Measurements from ENCODE around the gene GOLGA6L2.
"Not testable (repeated sequence)": the region's sequence is repeated elsewhere in the genome, so short reads cannot be mapped to it uniquely, and the experiment has no call there.

Gene GOLGA6L2

GRCh38 chr15:23422946-23423708 lies 23.9 kb downstream of the GOLGA6L2 start:
- no peak for DNase-seq

GRCh38 chr15:23422099-23422945 lies 24.7 kb downstream of the GOLGA6L2 start:
- no peak for DNase-seq

- no peak for DNase-seq
Measured at GRCh38 chr15:23420806-23421575, 26.1 kb downstream of the GOLGA6L2 start.

GRCh38 chr15:23416349-23417276 lies 30.4 kb downstream of the GOLGA6L2 start:
- no peak for DNase-seq

GRCh38 chr15:23415866-23416265 lies 31.2 kb downstream of the GOLGA6L2 start:
- DNase-seq: not testable (repeated sequence)

GRCh38 chr15:23415321-23415865 lies 31.6 kb downstream of the GOLGA6L2 start:
- no peak for DNase-seq

- DNase-seq: not testable (repeated sequence)
Measured at GRCh38 chr15:23412881-23413600, 34.0 kb downstream of the GOLGA6L2 start.

- DNase-seq: no peak
Measured at GRCh38 chr15:23411841-23412240, 35.2 kb downstream of the GOLGA6L2 start.

GRCh38 chr15:23403550-23403949 lies 43.5 kb downstream of the GOLGA6L2 start:
- DNase-seq: no peak

GRCh38 chr15:23402544-23402943 lies 44.5 kb downstream of the GOLGA6L2 start:
- no peak for DNase-seq

GRCh38 chr15:23402140-23402539 lies 44.9 kb downstream of the GOLGA6L2 start:
- no peak for DNase-seq

GRCh38 chr15:23401627-23402026 lies 45.4 kb downstream of the GOLGA6L2 start:
- no peak for DNase-seq

- DNase-seq: not testable (repeated sequence)
Measured at GRCh38 chr15:23399207-23399606, 47.8 kb downstream of the GOLGA6L2 start.

- not testable (repeated sequence) for DNase-seq
Measured at GRCh38 chr15:23398357-23398756, 48.7 kb downstream of the GOLGA6L2 start.

- DNase-seq: no peak
Measured at GRCh38 chr15:23397779-23398178, 49.3 kb downstream of the GOLGA6L2 start.

GRCh38 chr15:23395832-23396231 lies 51.2 kb downstream of the GOLGA6L2 start:
- no peak for DNase-seq

- DNase-seq: no peak
Measured at GRCh38 chr15:23395030-23395692, 51.9 kb downstream of the GOLGA6L2 start.

Data from stimulated activated naive CD4-positive, alpha-beta T cell treated with Interleukin-2 at 50 U/mL for 16 hours (primary cell).